Smooth muscle cell (in vitro differentiated cells): ENCODE results near the gene RPL5. TPM values are rescaled to one million over a fixed set of nuclear protein-coding genes. Genes with fewer than 3 reads are reported as not detected.

Experiments used
- DNase-seq: peaks from one replicate; lab custom pipeline; 2025; ENCODE audit not compliant: unreplicated experiment; lab: John Stamatoyannopoulos, UW
- H2AFZ ChIP-seq: fragments of 200-600 bp; sonication (generic); 2 replicates; pipeline ENCODE4 v1.6.0; 2016; ENCODE audit warnings: antibody characterized with exemption, low read depth, mild to moderate bottlenecking
- H3F3A ChIP-seq: fragments of 200-600 bp; sonication (generic); 2 replicates; pipeline ENCODE4 v1.6.0; 2017; ENCODE audit warnings: antibody characterized with exemption, low read depth
- H3K27ac ChIP-seq: fragments of 200-600 bp; sonication (generic); 2 replicates; pipeline ENCODE4 v1.5.1; 2016; ENCODE audit warnings: low read depth, mild to moderate bottlenecking
- H3K27me3 ChIP-seq: fragments of 200-600 bp; sonication (generic); 2 replicates; pipeline ENCODE4 v1.6.1; 2016; ENCODE audit warnings: low read depth, mild to moderate bottlenecking
- H3K36me3 ChIP-seq: fragments of 200-600 bp; sonication (generic); 2 replicates; pipeline ENCODE4 v1.5.1; 2016; ENCODE audit warnings: low read depth
- H3K4me1 ChIP-seq: fragments of 200-600 bp; sonication (generic); 2 replicates; pipeline ENCODE4 v1.5.1; 2016; ENCODE audit warnings: low read depth
- H3K4me2 ChIP-seq: fragments of 200-600 bp; sonication (generic); 2 replicates; pipeline ENCODE4 v1.6.0; 2016; ENCODE audit warnings: mild to moderate bottlenecking
- H3K4me3 ChIP-seq: fragments of 200-600 bp; sonication (generic); 2 replicates; pipeline ENCODE4 v1.5.1; 2016; ENCODE audit warnings: mild to moderate bottlenecking
- H3K79me2 ChIP-seq: fragments of 200-600 bp; sonication (generic); 2 replicates; pipeline ENCODE4 v1.6.0; 2016; ENCODE audit warnings: low read depth, mild to moderate bottlenecking
- H3K9ac ChIP-seq: fragments of 200-600 bp; sonication (generic); 2 replicates; pipeline ENCODE4 v1.6.0; 2016; ENCODE audit warnings: low read depth
- H3K9me3 ChIP-seq: fragments of 200-600 bp; sonication (generic); replicated peaks from 2 replicates; pipeline ENCODE4 v1.5.1; 2016; ENCODE audit warnings: low read depth
- H4K20me1 ChIP-seq: fragments of 200-600 bp; sonication (generic); 2 replicates; pipeline ENCODE4 v1.6.0; 2016; ENCODE audit warnings: low read depth
- CTCF ChIP-seq: fragments of 200-600 bp; sonication (generic); IDR thresholded peaks from 2 replicates; pipeline ENCODE4 v1.5.1; 2017; ENCODE audit warnings: borderline replicate concordance, mild to moderate bottlenecking, antibody characterized with exemption; ENCODE audit not compliant: insufficient read depth, poor library complexity, severe bottlenecking
- WGBS: methylation state at CpG from one replicate; pipeline ENCODE4 v1.1.7; 2016; ENCODE audit warnings: low lambda C conversion rate; 5-methylcytosine and 5-hydroxymethylcytosine counted together
- polyA plus RNA-seq: library from polyadenylated mRNA; unstranded; fragments of >200 nt; fragmentation: Nextera tagmentation; extraction: Ambion mirVana; gene quantifications from 2 replicates; pipeline ENCODE4 v1.2.1, GENCODE V29; 2016
- total RNA-seq: library from RNA; depleted of rRNA; stranded (reverse); fragments of >200 nt; gene quantifications from 2 replicates; pipeline ENCODE4 v1.2.3, GENCODE V29; 2014

The RPL5 gene
- total and polyA plus RNA-seq, 2 experiments from 2014 or later: 570 to 1,043 TPM

GRCh38 chr1:92876351-92876750 is 44.5 kb downstream of the RPL5 start:
- H3K9me3 ChIP-seq: no peaks in the 10 kb centered on the region
- H3K4me1 ChIP-seq: peaks cover 10% of the 10 kb centered on the region
- no peaks in the 10 kb centered on the region for H3K79me2 ChIP-seq
- 95% methylated on average over 4 of the region's 4 CpGs for WGBS
- no peak overlapping the region for H3K27ac ChIP-seq
- no peaks in the 10 kb centered on the region for H3K36me3 ChIP-seq
- H3K27me3 ChIP-seq: no peaks in the 10 kb centered on the region
- no peak overlapping the region for H2AFZ ChIP-seq
- DNase-seq: no peak
- TF ChIP-seq CTCF: no peak
- no peaks in the 10 kb centered on the region for H4K20me1 ChIP-seq
- no peak overlapping the region for H3K9ac ChIP-seq
- H3F3A ChIP-seq: no peaks in the 10 kb centered on the region
- no peak overlapping the region for H3K4me3 ChIP-seq
- H3K4me2 ChIP-seq: no peak overlapping the region

- no peak overlapping the region for H3K9ac ChIP-seq
- H3K4me1 ChIP-seq: peaks cover 10% of the 10 kb centered on the region
- no peaks in the 10 kb centered on the region for H3F3A ChIP-seq
- no peak for DNase-seq
- H4K20me1 ChIP-seq: no peaks in the 10 kb centered on the region
- no peak overlapping the region for H3K4me3 ChIP-seq
- 79% methylated on average over 4 of the region's 4 CpGs for WGBS
- no peaks in the 10 kb centered on the region for H3K36me3 ChIP-seq
- H3K79me2 ChIP-seq: no peaks in the 10 kb centered on the region
- H3K27me3 ChIP-seq: no peaks in the 10 kb centered on the region
- no peak overlapping the region for H2AFZ ChIP-seq
- no peak for TF ChIP-seq CTCF
- H3K27ac ChIP-seq: no peak overlapping the region
- no peak overlapping the region for H3K4me2 ChIP-seq
- no peaks in the 10 kb centered on the region for H3K9me3 ChIP-seq
These were observed 45.4 kb downstream of the RPL5 start for GRCh38 chr1:92877081-92877711.

- H4K20me1 ChIP-seq: no peaks in the 10 kb centered on the region
- H3K4me2 ChIP-seq: no peak overlapping the region
- H3K9ac ChIP-seq: no peak overlapping the region
- H3K9me3 ChIP-seq: no peaks in the 10 kb centered on the region
- H3K27ac ChIP-seq: no peak overlapping the region
- peaks cover 10% of the 10 kb centered on the region for H3K4me1 ChIP-seq
- no peak overlapping the region for H2AFZ ChIP-seq
- no peak overlapping the region for H3K4me3 ChIP-seq
- no peak for DNase-seq
- no peaks in the 10 kb centered on the region for H3K27me3 ChIP-seq
- TF ChIP-seq CTCF: no peak
- H3K79me2 ChIP-seq: no peaks in the 10 kb centered on the region
- H3K36me3 ChIP-seq: no peaks in the 10 kb centered on the region
- 88% methylated on average over 4 of the region's 4 CpGs for WGBS
- H3F3A ChIP-seq: no peaks in the 10 kb centered on the region
These were observed 46.0 kb downstream of the RPL5 start for GRCh38 chr1:92877792-92878191.

GRCh38 chr1:92879316-92879968 is 47.6 kb downstream of the RPL5 start:
- no peak overlapping the region for H3K4me3 ChIP-seq
- H3K4me2 ChIP-seq: no peak overlapping the region
- H3K79me2 ChIP-seq: no peaks in the 10 kb centered on the region
- no peak for DNase-seq
- H3K27me3 ChIP-seq: no peaks in the 10 kb centered on the region
- H3K4me1 ChIP-seq: peaks cover 10% of the 10 kb centered on the region
- TF ChIP-seq CTCF: no peak
- H2AFZ ChIP-seq: no peak overlapping the region
- no peaks in the 10 kb centered on the region for H3F3A ChIP-seq
- no peak overlapping the region for H3K9ac ChIP-seq
- no peaks in the 10 kb centered on the region for H3K9me3 ChIP-seq
- no peaks in the 10 kb centered on the region for H3K36me3 ChIP-seq
- 85% methylated on average over 4 of the region's 4 CpGs for WGBS
- no peaks in the 10 kb centered on the region for H4K20me1 ChIP-seq
- H3K27ac ChIP-seq: no peak overlapping the region
